Measurements from ENCODE around the gene ITGB1BP1. TPM values are rescaled to one million over a fixed set of nuclear protein-coding genes. Genes with fewer than 3 reads are reported as not detected.

The ITGB1BP1 gene
- total and polyA plus RNA-seq, 10 of the 15 experiments (the other 5 are each of a cell fraction or from before 2014, with no cell fraction given), result 50.2 to 273 (median 97.2) TPM

- BruUV-seq (replicated peaks), result no TSS peak
- ChIA-PET SMC1A (ENCODE audit: uncharacterized antibody, unreplicated experiment) (interaction anchor here (0.6 kb wide), 1 partner anchor 16 kb away, joined by 3 read pairs; no protein-coding TSS in a partner anchor), POLR2A (no interaction called here), RAD21 (ENCODE audit: unreplicated experiment) (no interaction called here), CTCF (no interaction called here)
- H3K36me3 ChIP-seq (ENCODE audit: control insufficient read depth in 2 of 2, insufficient read depth in 2 of 2, low read length in 1 of 2), result no peaks in the 10 kb centered on the region
- 61% methylated on average over 12 of the region's 12 CpGs for WGBS (ENCODE audit: insufficient coverage, insufficient replicate concordance, low lambda C conversion rate, missing lambda C conversion rate)
- H3K9ac ChIP-seq (ENCODE audit: control insufficient read depth, insufficient read depth, low read length), result no peak overlapping the region
- in situ Hi-C loops (cut with MboI) (no loop called here), intact Hi-C loops (cut with micrococcal nuclease; ENCODE audit: unreplicated experiment) (no loop called here)
- H3K9me3 ChIP-seq (replicated peaks; ENCODE audit: control insufficient read depth, insufficient read depth, low read length), result no peaks in the 10 kb centered on the region
- no peak overlapping the region for H3K4me3 ChIP-seq
- no peaks in the 10 kb centered on the region for H4K20me1 ChIP-seq (ENCODE audit: control insufficient read depth, insufficient read depth)
- no peak for FAIRE-seq
- no peak for ATAC-seq
- H3K4me2 ChIP-seq (ENCODE audit: control insufficient read depth, insufficient read depth), result no peak overlapping the region
- H3K79me2 ChIP-seq (ENCODE audit: control insufficient read depth, insufficient read depth, low read length), result no peaks in the 10 kb centered on the region
- H3K4me1 ChIP-seq (ENCODE audit: control insufficient read depth, insufficient read depth, low read length), result no peaks in the 10 kb centered on the region
- H2AFZ ChIP-seq (ENCODE audit: control insufficient read depth, low read depth, low read length), result no peak overlapping the region
- no peak for DNase-seq (ENCODE audit: low read depth, low spot score)
- no peak overlapping the region for H3K27ac ChIP-seq (ENCODE audit: control insufficient read depth, insufficient read depth)
- TF ChIP-seq ZNF217 (IDR thresholded peaks at IDR 0.05), result no peak
- no peak for TF ChIP-seq SIX5 (IDR thresholded peaks at IDR 0.05; ENCODE audit: low read depth, low read length, severe bottlenecking)
- TF ChIP-seq YBX1 (IDR thresholded peaks at IDR 0.05), result no peak
- TF ChIP-seq, protein P1, sequence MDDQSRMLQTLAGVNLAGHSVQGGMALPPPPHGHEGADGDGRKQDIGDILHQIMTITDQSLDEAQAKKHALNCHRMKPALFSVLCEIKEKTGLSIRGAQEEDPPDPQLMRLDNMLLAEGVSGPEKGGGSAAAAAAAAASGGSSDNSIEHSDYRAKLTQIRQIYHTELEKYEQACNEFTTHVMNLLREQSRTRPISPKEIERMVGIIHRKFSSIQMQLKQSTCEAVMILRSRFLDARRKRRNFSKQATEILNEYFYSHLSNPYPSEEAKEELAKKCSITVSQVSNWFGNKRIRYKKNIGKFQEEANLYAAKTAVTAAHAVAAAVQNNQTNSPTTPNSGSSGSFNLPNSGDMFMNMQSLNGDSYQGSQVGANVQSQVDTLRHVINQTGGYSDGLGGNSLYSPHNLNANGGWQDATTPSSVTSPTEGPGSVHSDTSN (IDR thresholded peaks at IDR 0.05; ENCODE audit: insufficient replicate concordance, low read depth, low read length), result no peak
- no peak for TF ChIP-seq SUPT20H (IDR thresholded peaks at IDR 0.05; ENCODE audit: borderline replicate concordance, control insufficient read depth, low read depth, low read length)
- no peak for TF ChIP-seq POLR2A (IDR thresholded peaks at IDR 0.05; ENCODE audit: low read depth, low read length)
- no peak for TF ChIP-seq RFX5 (IDR thresholded peaks at IDR 0.05; ENCODE audit: low read depth, low read length)
- no peaks in the 10 kb centered on the region for H3K27me3 ChIP-seq (replicated peaks in 1 of 2; ENCODE audit: control insufficient read depth in 2 of 2, insufficient read depth in 2 of 2, low read length in 1 of 2)
Measured at GRCh38 chr2:9401059-9401547, 22.2 kb downstream of the ITGB1BP1 start.

All from GM12878 (cell line).